VCaP (cell line): Measurements from ENCODE around the gene UBE2M.

ENCODE experiments used
- H3K27ac ChIP-seq: fragments of 450-650 bp; 2 replicates; pipeline ENCODE4 v1.5.1; 2017
- TF ChIP-seq, protein P1 (sequence below): fragments of 450-650 bp; conservative IDR thresholded peaks from 2 replicates; pipeline ENCODE4 v1.5.1; 2017; ENCODE audit warnings: mild to moderate bottlenecking, moderate library complexity

Gene UBE2M

DNA sequence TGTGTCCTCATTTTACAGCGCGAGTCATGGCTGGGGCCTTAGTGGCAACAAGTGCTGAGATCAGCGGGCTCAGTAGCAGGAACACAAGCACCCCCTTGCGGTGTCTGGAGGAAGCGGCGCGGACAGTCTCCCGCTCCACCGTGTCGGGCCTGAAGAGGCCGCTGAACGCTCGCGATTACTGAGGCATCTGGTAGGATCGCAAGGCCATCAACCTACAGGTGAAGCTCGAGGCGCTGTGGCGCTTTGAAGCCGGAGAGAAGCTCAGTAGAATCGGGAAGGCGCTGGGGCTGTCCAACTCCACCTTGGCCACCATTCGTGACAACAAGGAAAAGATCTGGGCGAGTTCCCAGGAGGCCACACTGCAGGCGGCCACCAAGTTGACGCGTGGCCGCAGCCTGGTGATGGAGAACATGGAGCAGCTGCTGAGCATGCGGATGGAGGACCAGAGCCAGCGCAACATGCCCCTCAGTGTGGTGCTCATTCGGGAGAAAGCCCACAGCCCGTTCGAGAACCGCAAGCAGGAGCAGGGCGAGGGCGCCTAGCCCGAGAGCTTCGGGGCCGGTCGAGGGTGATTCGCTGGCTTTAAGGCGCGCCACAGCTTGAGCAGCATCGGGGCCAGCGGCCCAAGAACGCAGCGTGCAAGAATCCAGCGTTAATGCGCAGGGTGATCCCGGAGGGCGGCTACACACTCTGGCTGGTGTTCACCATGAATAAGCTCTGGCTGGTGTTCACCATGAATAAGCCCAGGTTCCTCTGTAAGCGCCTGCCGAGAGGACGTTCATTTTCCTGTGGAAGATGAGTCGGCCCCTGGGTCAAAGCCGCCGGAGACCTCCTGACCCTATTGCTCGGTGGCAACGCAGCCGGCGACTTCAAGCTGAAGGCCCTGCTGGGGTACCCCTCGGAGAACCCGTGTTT, 23.1 kb upstream of the UBE2M start:
- no peak overlapping the region for H3K27ac ChIP-seq
- TF ChIP-seq, protein P1, sequence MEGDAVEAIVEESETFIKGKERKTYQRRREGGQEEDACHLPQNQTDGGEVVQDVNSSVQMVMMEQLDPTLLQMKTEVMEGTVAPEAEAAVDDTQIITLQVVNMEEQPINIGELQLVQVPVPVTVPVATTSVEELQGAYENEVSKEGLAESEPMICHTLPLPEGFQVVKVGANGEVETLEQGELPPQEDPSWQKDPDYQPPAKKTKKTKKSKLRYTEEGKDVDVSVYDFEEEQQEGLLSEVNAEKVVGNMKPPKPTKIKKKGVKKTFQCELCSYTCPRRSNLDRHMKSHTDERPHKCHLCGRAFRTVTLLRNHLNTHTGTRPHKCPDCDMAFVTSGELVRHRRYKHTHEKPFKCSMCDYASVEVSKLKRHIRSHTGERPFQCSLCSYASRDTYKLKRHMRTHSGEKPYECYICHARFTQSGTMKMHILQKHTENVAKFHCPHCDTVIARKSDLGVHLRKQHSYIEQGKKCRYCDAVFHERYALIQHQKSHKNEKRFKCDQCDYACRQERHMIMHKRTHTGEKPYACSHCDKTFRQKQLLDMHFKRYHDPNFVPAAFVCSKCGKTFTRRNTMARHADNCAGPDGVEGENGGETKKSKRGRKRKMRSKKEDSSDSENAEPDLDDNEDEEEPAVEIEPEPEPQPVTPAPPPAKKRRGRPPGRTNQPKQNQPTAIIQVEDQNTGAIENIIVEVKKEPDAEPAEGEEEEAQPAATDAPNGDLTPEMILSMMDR: no peak

DNA sequence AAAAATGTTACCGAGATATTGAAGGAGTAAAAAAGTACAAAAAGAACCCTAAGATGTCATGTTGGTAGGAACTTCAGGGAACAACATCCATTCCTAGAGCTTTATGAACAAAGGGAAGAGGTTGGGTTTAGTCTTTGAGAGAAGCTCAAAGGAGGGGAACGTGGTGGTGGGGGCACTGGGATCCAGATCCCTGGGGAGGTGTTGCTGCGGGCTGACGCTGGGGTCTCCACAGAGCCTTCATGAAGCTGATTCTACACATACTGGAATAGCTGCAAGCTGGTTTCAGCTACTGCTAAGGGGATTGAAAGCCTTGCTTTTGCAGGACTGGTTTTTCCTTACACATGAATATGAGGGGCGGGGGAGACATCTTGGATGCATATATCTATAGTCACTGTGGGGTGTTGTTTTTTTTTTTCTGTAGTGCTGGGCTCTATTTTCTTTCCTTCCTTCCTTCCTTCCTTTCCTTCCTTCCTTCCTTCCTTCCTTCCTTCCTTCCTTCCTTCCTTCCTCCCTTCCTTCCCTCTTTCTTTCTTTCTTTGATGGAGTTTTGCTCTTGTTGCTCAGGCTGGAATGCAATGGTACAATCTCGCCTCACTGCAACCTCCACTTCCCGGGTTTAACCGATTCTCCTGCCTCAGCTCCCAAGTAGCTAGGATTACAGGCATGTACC, 21.2 kb upstream of the UBE2M start:
- no peak overlapping the region for H3K27ac ChIP-seq
- TF ChIP-seq, protein P1: no peak

DNA sequence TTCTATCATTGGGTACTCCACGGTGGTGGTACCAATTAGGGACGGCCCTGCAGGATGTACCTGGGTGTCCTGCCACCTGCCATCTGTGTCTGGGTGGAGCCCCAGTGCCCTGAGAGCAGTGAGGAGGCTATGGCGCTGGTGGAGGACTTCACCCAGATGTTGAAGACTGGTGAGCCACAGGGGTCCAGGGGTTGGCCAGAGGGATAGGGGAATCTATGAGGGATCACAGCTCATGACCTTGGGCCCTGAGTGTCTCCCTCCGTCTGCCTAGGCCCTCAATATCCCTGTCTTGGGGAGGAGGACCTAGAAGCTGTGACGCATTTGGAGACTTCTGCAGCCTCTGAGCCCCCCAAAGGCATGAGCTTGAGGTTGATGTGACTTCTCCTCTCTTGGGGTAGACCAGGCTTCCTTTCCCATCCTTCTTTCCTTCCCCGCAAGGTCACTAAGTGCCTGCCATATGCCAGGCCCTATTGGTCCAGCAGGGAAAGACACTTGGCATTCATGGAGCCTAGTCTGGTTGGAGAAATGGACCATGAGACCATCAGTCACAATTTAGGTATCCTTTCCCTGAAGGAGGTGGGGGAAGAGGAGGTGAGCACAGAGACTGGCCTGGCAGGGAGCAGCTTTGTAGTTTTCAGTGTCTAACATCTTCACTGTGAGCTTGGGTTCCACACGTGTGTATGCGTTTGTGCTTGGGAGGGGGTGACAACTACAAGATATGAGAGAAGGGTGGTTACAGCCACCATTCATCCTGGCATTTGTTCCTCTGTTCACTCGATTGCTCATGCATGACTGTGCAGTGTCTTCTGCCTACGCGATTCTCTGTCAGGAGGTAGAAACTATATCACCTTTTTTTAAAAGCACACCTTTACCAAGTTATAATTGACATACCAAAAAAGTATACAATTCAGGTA, 19.9 kb upstream of the UBE2M start:
- TF ChIP-seq, protein P1: no peak
- no peak overlapping the region for H3K27ac ChIP-seq

DNA sequence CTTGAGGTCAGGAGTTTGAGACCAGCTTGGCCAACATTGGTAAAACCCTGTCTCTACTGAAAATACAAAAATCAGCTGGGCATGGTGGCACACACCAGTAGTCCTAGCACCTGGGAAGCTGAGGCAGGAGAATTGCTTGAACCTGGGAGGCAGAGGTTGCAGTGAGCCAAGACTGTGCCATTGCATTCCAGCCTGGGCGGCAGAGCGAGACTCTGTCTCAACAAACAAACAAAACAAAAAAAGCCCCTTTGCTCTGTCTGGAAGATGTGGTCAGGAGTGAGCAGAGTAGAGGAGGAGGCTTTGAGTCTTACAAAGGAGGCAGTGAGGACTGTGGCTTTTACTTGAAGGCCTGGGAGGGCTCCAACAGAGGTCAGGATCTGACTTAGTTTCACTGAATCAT, 19.2 kb upstream of the UBE2M start:
- peak overlapping the region; percentile 99; the same call in 1 of the 2 replicates for H3K27ac ChIP-seq

DNA sequence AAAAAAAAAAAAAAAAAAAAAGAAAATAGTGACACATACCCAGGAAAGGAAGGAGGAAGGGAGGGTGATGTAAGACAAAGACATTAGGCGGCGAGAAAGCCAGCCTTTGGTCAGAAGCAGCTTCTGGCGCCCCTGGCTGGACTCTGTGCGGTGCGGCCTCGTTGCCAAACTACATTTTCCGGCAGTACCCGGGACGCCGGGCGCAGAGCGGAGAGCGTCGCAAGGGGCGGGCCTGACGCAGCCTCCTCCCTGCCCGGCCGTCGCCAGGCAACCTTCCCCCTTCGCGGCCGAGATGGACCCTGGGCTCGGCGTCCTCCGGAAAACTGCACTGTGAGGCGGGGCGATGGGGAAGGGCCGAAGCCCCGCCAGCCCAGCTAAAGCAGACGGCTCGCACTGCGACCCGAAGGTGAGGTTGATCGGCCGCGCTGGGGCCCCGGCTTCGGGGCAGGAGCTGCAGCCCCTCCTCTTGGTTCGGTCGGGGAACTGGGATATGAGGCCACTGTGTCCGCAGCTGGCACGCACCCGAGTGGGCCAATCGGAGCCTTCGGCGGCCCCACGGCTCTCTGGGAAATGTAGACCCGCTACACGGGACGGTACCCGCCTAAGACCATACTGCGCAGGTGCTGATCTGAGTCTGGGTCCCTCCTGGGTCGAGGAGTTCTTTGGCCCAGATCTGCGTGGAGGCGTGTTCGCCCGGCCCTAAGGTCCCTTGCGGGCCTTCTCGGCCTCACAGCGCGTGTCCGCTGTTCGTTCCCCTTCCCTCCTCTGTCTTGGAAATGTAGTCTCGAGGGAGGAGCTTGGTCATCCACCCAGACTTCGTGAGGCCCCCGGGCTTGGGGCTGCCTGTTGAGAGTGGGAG, 17.0 kb upstream of the UBE2M start:
- H3K27ac ChIP-seq: peak overlapping the region; percentile 99
- TF ChIP-seq, protein P1: peak; percentile 15; the same call in 1 of the 2 replicates

DNA sequence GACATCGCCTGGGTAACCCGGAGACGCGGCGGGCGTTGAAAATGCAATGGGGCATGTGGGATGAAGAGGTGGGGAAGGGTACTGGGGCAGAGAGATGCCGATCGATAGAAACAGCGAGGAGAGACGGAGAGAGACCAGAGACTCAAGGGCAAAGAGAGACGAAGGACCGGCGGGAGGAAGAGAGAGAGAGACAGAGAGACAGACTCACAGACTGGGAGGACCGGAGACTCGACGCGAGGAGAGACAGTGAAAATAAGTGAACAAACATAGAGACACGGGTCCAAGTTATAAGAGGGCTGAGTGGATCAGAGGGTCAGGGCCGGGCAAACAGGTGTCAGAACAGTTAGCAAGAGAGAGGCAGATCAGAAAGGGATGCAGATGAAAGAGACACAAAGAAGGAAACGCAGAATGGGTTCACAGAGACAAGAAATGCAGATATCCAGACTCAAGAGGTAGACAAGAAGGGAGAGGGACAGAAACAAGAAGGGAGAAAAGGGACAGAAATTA, 15.3 kb upstream of the UBE2M start:
- H3K27ac ChIP-seq: peak overlapping the region; percentile 99
- TF ChIP-seq, protein P1: no peak
